Hypothalamus (tissue), 51 donors: Measurements from ENCODE around the gene SPDYE4.
A peak's percentile ranks its signal among the peaks of the same experiment; 100 is the strongest.

Source experiments
- DNase-seq, 51 donors: peaks; one replicate each; lab custom pipeline; 2025; lab: John Stamatoyannopoulos, UW

The SPDYE4 gene

DNA sequence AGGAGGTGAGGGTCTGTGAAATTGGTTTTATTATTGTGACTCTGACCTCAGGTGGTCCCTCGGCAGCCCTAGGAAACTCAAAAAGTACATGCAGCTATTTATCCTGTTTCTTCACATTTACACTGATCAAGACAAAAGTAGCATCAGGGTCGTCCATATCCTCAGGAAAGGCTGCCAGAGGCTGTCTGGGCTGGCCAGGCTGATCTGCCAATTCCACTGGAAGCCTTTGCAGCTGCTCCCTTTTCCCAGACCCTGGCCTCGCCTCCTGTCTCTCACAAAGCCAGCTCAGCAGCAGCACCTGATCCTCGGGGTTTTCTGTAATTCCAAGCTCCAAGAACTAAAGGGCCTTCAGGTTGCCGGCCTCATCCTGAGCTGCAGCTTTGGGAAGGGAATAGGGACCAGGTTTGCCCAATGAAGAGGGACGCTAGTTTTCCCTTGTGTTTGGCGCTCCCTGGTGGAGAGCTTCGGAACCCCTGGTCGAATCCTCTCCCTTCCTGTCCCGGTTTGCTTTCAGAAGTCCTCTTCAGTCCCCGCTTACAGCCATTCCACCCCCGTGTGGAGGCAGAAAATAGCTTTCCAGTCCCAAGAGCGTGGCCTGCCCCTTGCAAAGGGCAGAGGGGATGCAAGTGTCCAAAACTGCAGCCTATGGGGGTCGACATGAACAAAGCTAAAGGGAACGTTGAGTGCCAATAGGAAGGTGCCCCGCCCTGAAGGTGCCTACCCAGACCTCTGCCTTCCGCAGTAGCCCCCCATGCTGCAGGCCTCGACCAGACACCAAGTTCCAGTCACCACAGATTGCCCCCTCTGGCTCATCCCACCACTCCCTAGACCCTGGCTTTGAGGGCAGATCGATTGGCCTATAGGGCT lies 27.4 kb upstream of the SPDYE4 start:
- DNase-seq = peak in 35 of 51 donors; percentile 2 to 64 (median 23)

DNA sequence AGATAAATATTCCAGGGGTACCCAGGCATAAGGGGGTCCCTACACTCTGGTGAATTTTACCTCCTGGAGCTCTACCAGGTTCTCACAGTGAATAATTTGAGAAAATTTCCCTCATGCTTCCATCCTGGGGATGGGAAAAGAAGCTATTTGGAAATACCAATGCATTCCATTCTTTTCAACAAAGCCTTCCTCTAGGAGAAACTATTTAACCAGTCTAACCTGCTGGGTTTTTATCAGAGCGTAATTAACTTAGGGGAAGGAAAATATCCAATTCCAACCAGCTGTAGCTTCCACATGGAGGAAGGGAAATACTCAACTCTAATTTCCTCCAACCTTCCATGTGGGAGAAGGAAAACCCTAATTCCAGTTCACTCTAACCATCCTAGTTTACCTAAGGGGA lies 23.8 kb upstream of the SPDYE4 start:
- DNase-seq = no peak

DNA sequence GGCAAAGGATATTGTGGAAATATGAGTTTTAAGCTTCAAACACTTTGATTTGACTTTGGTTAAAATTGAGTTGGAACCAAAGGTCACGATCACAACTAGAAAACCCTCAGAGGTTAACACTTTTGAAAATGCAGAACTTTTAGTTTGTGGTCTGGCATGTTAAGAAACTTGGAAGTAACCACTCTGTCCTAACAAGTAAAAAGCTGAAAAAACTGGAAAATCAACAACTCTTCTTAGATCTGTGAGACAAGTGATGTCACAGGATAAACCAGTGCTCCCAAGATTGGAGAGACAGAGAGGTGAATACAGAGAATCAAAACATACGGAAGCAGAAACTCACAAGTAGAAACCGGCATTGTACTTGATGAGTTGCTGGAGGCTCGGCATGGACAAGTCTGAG lies 23.4 kb upstream of the SPDYE4 start:
- no peak for DNase-seq

DNA sequence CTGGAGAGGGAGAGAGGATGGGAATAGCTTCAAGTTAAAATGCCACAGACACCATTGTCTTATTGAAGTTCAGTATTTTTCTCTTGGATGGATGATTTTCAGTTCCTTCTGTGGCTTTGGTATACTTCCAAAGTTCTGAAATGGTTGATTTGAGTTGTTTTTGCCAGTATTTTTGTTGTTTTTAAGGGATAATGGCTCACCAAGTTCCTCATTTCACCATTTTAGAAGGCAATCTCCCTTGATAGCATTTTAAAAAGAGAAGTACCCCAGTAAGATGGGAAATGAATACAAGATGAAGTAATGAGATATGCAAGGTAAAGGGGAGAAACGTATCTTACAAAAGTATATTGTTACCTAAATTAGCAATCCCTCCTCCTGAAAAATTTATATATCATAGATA lies 18.5 kb upstream of the SPDYE4 start:
- DNase-seq = no peak

DNA sequence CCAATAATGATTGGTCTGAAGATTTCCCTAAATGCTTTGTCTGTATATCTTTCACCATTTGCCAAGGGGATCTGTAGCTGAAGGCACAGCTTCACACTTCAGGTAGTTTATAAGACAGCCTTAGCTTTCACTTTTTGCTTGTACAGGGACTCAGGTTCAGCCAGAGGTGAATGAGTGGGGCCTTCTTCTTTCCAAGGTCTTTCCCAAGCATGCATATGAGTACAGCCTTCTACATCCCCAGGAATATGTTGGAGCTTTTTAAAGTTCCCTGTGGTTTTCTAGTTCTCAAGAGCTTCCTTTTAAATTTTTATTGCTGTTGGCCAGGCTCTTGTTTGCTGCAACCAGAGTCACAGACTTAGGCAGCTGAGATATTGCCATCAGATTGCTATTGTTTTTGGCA lies 17.9 kb upstream of the SPDYE4 start:
- no peak for DNase-seq

DNA sequence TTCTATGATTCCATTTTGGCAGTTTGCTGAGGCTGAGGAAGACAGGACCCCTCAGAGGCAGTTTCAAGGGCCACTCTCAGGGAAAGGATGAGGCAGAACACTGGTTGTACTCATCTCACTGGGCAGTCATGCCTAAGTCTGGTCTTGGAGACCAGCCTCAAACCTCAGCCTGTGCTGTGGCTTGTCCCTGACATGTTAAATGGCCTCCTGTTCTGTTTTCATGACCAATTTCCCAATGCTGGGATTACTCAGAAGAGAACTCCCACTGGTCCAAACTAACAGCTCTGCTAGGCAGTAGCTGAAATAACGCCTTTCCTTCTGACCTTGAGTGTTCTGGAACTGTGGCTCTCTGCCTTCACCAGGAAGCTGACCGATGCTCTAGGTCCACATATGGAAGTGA lies 8.4 kb upstream of the SPDYE4 start:
- no peak for DNase-seq

DNA sequence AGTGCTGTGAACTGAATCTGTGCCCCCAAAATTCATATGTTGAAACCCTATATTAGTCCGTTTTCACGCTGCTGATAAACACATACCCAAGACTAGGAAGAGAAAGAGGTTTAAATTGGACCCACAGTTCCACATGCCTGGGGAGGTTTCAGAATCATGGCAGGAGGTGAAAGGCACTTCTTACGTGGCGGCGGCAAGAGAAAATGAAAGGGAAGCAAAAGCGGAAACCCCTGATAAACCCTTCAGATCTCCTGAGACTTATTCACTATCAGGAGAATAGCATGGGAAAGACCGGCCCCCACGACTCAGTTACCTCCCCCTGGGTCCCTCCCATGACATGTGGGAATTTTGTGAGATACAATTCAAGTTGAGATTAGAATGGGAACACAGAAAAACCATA lies 3.7 kb upstream of the SPDYE4 start:
- no peak for DNase-seq

DNA sequence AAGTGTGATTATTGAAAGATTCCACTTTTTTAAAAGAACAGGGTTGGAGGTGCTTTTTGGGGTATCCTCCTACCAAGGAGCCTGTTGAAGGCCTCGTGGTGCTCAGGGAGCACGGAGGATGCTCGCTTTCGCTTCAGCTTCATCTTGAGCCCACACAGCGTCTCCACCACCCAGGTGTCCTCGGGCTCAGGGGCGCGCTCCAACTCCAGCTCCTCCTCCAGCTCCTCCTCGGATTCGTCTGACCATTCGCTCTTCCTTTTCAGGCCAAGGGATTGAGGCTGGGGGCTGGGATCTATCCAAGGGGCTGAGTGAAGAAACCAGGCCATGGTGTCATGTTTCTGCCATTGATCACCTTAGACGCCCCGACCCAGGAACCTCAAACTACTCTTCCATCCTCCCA lies 1.2 kb downstream of the SPDYE4 start:
- DNase-seq = no peak

DNA sequence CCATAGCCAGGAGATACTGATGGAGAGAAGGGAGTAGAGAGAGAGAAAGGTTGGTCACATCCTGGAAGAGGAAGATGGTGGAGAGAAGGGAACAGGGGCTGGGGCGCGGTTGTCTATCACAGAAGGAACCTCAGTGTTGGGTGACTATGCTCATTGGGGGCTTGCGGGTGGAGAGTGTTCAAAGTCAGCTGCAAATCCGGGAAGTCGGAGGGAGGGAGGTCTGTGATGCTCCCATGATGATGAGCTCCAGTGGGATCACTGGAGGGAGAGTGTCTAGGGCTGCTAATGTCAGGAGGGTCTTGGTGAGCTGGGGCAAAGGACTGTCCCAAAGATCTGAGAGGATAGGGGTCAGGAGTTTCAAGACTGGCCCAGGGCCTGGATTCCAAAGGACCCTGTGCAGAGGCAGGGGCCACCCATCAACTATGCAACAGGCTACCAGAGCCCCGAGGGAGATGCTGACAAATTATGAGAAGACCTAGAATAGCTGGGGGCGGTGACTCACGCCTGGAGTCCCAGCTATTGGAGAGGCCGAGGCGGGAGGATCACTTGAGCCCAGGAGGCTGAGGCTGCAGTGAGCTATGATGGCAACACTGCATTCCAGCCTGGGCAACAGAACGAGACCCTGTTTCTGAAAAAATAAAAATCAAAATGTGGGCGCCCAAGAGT lies 2.6 kb downstream of the SPDYE4 start:
- no peak for DNase-seq

DNA sequence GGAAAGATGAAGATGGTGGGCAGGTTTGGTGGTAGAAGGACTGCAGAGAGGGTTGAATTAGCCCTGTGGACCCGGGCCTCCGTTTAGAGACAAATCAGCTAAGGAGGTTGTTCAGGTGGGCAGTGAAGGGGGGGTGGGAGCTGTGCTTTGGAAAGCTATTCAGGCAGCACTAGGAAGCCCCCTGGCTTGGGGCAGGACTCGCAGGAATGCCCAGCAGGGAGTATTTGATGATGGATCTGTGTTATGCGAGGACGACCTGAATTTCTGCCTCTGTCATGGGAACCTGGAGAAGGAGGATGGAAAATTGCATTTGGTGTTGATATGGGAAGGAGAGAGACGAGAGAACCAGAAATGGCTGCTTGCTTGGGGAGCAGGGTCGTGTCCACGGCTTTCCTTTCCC lies 3.5 kb downstream of the SPDYE4 start:
- DNase-seq = no peak

DNA sequence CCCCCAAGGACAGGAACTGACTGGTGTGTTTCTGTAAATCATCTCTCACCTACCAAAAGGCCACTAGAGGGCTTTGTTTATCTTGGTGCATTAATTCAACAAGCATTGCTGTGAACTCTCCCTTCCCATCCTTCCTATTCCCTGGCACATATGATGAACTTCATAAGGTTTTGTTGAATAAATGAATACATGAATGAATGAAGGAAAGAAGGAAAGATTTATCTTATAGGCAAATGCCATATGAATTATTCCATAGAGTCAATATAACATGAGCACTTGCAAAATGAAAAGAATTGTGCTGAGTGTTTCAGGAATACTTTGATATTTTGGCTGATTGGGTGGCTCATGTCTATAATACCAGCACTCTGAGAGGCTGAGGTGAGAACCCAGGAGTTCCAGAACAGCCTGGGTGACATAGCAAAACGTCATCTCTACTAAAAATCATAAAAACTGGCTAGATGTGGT lies 4.3 kb downstream of the SPDYE4 start:
- no peak for DNase-seq

DNA sequence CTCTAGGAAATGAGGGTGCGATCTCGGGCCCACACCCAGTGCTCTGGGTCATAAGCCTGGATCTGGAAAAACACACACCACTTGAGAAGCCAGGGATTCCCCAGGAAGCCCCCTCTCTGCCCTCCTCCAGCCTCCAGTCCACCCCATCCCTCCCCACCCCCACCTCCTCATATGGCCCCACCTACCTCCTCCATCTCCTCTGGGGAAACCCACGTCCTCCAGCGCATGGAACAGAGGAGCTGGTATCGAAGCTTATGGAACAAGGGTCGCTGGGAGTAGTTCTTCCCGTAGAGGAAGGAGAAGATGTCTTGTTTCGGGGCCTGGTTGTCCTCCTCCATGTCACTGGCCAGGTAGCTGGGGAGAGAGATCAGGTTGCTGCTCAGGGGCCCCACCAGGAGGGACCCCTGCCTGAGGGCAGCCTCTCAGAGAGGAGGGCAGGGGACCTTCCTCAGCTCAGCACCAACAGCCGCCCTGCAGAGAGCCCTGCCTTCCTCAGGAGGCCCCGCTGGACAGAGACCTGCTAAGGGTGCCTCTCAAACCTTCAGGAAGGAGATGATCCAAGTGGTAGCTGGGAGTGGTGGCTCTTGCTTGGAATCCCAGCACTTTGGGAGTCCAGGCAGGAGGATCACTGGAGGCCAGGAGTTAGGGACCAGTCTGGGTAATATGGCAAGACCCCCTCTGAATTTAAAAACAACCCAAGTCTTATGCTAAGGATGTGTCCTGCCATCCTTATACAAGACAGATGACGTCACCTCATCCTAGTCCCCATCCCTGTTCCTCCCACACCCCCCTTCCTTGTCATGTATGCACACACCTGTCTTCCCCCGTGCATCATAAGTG lies 5.0 kb downstream of the SPDYE4 start:
- no peak for DNase-seq

DNA sequence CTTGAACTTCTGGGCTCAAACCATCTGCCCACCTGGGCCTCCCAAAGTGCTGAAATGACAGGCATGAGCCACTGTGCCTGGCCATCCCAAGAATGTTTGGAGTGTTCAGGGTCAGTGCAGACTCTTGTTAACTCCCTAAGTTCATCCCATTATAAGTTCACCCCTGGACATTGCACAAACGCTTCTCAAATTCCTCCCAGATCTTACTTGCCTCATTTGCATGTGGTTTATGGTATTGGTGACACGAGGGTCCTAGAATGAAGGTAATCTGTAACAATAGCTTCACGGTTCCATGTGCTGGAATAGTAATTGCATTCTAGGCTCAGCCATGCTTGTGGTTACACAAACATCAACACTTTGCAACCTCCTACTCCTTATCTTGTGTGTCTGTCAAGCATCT lies 8.7 kb downstream of the SPDYE4 start:
- DNase-seq = no peak

DNA sequence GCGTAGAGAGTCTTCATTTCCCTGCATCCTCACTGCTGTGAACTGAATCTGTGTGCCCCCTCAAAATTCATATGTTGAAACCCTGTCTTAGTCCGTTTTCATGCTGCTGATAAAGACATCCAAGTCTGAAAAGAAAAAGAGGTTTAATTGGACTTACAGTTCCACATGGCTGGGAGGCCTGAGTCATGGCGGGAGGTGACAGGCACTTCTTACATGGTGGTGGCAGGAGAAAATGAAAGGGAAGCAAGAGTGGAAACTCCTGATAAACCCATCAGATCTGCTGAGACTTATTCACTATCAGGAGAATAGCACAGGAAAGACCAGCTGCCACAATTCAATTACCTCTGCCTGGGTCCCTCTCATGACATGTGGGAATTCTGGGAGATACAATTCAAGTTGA lies 10.6 kb downstream of the SPDYE4 start:
- no peak for DNase-seq

DNA sequence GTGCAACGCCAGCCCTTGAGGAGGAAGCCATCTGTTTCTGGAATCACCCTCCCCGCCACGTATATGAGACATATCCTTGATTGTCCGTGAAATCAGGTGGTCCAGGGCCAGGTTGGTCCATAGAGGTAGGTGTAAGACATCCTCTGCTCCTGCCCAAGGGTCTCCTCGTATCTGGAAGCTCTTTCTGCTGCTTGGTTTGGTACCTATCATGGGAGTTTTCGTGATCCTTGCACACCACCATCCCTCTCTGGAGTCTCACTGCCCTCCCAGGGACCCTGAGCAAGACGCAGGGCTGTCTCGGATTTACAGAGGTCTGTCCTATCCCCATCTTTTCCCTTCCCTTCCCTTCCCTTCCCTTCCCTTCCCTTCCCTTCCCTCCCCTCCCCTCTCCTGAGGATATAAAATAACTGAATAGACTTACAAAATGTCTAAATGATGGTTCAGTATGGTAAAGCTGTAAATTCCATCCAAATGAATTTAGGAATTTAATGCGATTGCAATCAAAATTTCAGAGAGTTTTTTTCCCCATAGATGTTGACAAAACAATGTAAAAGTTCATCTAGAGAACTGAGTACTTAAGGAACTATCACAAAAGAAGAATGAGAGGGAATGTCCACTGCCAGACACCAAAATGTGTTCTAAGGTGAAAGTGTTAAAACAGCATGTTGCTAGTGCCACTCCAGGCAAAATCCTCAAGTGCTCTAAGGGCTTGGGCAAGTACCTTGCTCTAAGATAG lies 11.7 kb downstream of the SPDYE4 start:
- no peak for DNase-seq

DNA sequence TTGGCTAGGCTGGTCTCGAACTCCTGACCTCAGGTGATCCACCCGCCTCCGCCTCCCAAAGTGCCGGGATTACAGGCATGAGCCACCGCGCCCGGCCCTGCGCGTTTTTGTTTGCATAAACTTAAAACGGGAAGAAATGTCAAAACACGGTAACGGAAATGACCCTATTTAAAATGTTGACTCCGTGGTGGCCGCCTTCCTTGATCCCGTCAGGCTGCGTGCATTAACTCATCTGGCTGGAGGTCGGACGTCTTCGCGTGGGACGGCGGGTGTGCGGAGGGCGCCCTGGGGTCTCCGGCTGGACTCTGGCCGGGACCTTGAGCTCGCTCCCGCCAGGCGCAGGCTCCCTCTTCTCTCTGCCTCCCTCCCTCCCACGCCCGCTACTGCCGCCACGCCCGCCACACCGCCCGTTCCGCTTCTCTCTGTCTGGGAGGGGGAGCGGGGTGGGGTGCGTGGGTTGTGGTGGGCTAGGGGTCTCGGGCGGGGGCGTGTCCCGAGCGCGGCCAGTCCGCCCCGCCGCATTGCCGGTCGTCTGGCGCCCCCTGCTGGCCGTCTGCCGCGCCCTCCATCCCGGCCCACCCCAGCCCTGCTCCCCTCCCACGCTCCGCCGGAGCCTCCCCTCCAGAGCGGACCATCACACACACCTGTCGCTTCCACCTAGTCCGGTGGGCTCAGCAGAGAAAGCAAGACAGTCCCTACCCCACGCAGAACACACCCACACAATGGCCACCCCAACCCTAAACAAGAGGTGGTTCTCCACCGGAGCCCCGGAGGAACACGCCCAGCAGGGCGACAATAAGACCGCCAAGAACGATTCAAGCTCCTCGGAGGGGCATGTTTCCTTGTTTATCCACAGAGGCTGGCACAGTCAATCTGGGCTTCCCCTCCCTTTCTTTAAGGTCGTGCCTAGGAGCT lies 12.5 kb downstream of the SPDYE4 start:
- peak in 47 of 51 donors; percentile 6 to 76 (median 37) for DNase-seq

DNA sequence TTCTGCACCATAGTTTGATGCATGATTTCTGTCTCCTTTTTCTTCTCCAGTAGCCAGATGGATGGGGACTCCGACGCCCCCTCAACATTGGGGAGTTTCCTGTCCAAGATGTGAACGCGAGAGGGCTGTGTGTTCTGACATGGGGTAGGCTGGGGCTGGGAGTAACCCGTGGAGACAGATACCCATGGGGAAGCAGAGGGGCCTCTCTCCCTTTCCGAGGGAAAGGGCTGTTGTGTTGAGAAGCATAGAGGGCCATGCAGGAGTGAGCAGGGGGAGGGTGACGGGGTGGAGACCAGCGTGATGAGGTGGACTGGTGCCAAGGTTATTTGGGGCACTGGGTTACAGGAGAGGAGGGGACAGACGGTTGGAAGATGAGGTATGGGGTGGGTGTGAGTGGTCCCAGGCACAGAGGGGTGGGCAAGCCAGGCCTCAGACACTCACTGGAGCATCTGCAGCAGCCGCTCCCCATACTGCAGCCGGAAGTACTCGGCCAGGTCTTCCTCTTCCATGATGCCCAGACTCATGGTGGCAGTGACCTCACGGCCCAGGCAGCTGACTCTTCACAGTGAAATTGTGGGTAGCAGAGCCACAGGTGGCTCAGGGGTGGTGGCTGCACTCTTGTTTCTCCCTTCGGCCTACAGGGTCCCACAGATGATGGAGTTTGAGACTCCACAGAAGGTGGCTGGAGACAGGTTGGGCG lies 14.1 kb downstream of the SPDYE4 start:
- DNase-seq = no peak

DNA sequence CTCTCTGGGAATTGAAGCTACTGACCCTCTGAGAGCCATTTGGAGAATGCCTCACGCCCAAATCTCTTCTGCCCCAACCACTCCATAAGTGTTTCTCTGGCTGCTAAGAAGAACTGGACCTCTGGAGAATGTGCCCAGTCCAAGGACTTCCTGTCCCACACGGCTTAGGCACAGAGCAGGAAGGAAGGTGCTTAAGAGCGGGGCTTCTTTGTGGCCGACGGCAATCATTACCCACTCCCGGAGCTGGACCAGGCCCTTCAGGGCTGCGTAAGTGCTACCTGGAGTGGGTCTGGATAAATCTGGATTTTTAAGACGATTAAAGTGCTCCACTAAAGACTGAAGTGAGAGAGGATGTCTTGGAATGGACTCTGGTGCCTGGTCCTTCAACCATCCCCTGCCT lies 15.5 kb downstream of the SPDYE4 start:
- DNase-seq = no peak

DNA sequence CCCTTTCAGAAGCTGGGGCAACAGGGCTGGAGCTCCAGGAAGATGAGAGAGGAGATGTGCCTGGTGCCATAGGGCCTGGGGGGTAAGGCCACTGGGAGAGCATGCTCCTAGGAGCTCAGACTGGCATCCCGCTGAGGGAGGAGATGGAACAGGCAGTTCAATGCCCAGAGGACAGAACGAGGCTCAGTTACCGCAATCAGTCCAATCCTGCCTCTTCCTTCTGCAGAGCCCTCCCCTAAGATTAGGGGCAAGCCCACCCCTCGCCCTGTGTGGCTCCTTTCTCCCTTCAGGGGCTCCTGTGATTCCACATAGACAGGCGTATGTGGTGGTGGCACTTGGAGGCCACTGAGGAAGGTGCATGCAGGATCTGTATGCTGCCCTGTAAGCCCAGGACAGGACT lies 16.1 kb downstream of the SPDYE4 start:
- no peak for DNase-seq
